A549 (cell line): Measurements from ENCODE around the gene ANKMY2. TPM values are rescaled to one million over a fixed set of nuclear protein-coding genes. Genes with fewer than 3 reads are reported as not detected.

Experiments
- ATAC-seq, 2 experiments: fragments of 200-7000 bp in 1 of 2; fragments of >200 bp in 1 of 2; cut with Nextera tagmentation in 1 of 2; cut with Tn5 transposase in 1 of 2; 3 replicates each; pipeline versions ENCODE4 v1.8.0 to v1.9.1; 2018 to 2020; ENCODE audit warnings: mild to moderate bottlenecking in 1 of 2, moderate library complexity in 1 of 2
- CTCF ChIA-PET: fragments of 300-600 bp; sonication (Branson Sonifier 250); formaldehyde crosslinking; extraction: SDS; loops from one replicate; lab custom pipeline; 2021; ENCODE audit warnings: antibody characterized with exemption, inconsistent platforms; lab: Yijun Ruan, JAX
- POLR2A ChIA-PET: fragments of 350-600 bp; formaldehyde crosslinking; extraction: SDS; loops from one replicate; lab custom pipeline; 2021; ENCODE audit warnings: antibody characterized with exemption, inconsistent platforms; lab: Yijun Ruan, JAX
- DNase-seq, 2 experiments: peaks; one replicate each; pipeline versions ENCODE4 v3.0.0 to v3.0.0-alpha.2; 2011 to 2016; ENCODE audit warnings: low read depth in 1 of 2, low spot score in 1 of 2
- FAIRE-seq: peaks from 2 replicates; lab custom pipeline; 2011; peaks lifted over from hg19 to GRCh38; lab: Jason Lieb, UNC
- H3K27ac ChIP-seq, 2 experiments: fragments of >200 bp; sonication (Bioruptor Twin); formaldehyde crosslinking; 3 replicates each; pipeline ENCODE4 v1.5.1; 2016 to 2017
- H3K4me1 ChIP-seq: fragments of >200 bp; sonication (Bioruptor Twin); formaldehyde crosslinking; 3 replicates; pipeline ENCODE4 v1.6.1; 2016
- H3K4me2 ChIP-seq: fragments of >200 bp; sonication (Bioruptor Twin); formaldehyde crosslinking; 3 replicates; pipeline ENCODE4 v1.6.1; 2016
- H3K4me3 ChIP-seq: fragments of >200 bp; sonication (Bioruptor Twin); formaldehyde crosslinking; 3 replicates; pipeline ENCODE4 v1.5.1; 2016
- H3K9me3 ChIP-seq: fragments of >200 bp; sonication (Bioruptor Twin); formaldehyde crosslinking; 3 replicates; pipeline ENCODE4 v1.6.1; 2016
- BHLHE40 ChIP-seq: IDR thresholded peaks from 2 replicates; pipeline ENCODE4 v1.6.1; 2012; ENCODE audit warnings: low read depth, low read length, inconsistent platforms
- EHF ChIP-seq: fragments of 250-450 bp; sonication (Bioruptor Pico); IDR thresholded peaks from 2 replicates; pipeline ENCODE4 v1.5.0; 2020; ENCODE audit warnings: mild to moderate bottlenecking
- ELK1 ChIP-seq: fragments of 150-350 bp; IDR thresholded peaks from 2 replicates; pipeline ENCODE4 v1.6.1; 2014; ENCODE audit warnings: low read depth, mild to moderate bottlenecking, low read length
- HDAC2 ChIP-seq: fragments of 200-600 bp; sonication (generic); IDR thresholded peaks from 2 replicates; pipeline ENCODE4 v1.6.1; 2016
- HOXB5 ChIP-seq: fragments of 250-450 bp; sonication (Bioruptor Pico); IDR thresholded peaks from 2 replicates; pipeline ENCODE4 v1.5.0; 2020; ENCODE audit warnings: mild to moderate bottlenecking, moderate library complexity
- JUNB ChIP-seq: fragments of >200 bp; sonication (Bioruptor Twin); formaldehyde crosslinking; IDR thresholded peaks from 2 replicates; pipeline ENCODE4 v1.6.1; 2016
- MAFK ChIP-seq: fragments of 450-650 bp; IDR thresholded peaks from 2 replicates; pipeline ENCODE4 v1.6.1; 2014; ENCODE audit not compliant: partially characterized antibody
- MAZ ChIP-seq: fragments of 150-350 bp; IDR thresholded peaks from 2 replicates; pipeline ENCODE4 v1.6.1; 2014; ENCODE audit warnings: antibody characterized with exemption, low read depth, low read length, borderline replicate concordance
- NPAS2 ChIP-seq: fragments of 250-450 bp; sonication (Bioruptor Pico); IDR thresholded peaks from 2 replicates; pipeline ENCODE4 v1.8.0; 2022; ENCODE audit warnings: mild to moderate bottlenecking, moderate library complexity, borderline replicate concordance
- PHF8 ChIP-seq: fragments of 200-600 bp; sonication (generic); IDR thresholded peaks from 2 replicates; pipeline ENCODE4 v1.6.1; 2016; ENCODE audit warnings: low read depth, mild to moderate bottlenecking, antibody characterized with exemption, moderate library complexity, borderline replicate concordance
- POLR2AphosphoS2 ChIP-seq: conservative IDR thresholded peaks from 2 replicates; pipeline ENCODE4 v1.6.1; 2012; ENCODE audit warnings: low read length, improper control_type of control experiment, inconsistent platforms
- RAD21 ChIP-seq, 2 experiments: fragments of >200 bp in 1 of 2; sonication (Bioruptor Twin) in 1 of 2; formaldehyde crosslinking in 1 of 2; IDR thresholded peaks in 1 of 2; conservative IDR thresholded peaks in 1 of 2; 2 replicates in 1 of 2; 3 replicates in 1 of 2; pipeline ENCODE4 v1.6.1; 2012 to 2018; ENCODE audit warnings: inconsistent platforms in 1 of 2
- RCOR1 ChIP-seq: fragments of 150-350 bp; IDR thresholded peaks from 2 replicates; pipeline ENCODE4 v1.6.1; 2014; ENCODE audit warnings: antibody characterized with exemption, low read length, low read depth
- SMC3 ChIP-seq: fragments of >200 bp; sonication (Bioruptor Twin); formaldehyde crosslinking; IDR thresholded peaks from 3 replicates; pipeline ENCODE4 v1.6.1; 2018; ENCODE audit warnings: inconsistent platforms
- WGBS: methylation state at CpG from one replicate; pipeline ENCODE4 v1.1.6; 2017; ENCODE audit errors: missing lambda C conversion rate; 5-methylcytosine and 5-hydroxymethylcytosine counted together
- polyA plus RNA-seq, 4 experiments: library from polyadenylated mRNA; depleted of rRNA in 3 of 4; stranded (reverse); fragments of >200 nt; fragmentation: RNase III in 1 of 4; extraction: RNeasy Plus Mini Kit Qiagen cat#74134 plus additional on column Dnase treatment in 1 of 4; gene quantifications; 2 replicates in 3 of 4; 3 replicates in 1 of 4; pipeline ENCODE4 v1.2.3, GENCODE V29; 2011 to 2017
- TF ChIP-seq, protein P1 (sequence below): IDR thresholded peaks from 2 replicates; pipeline ENCODE4 v1.6.1; 2012
- TF ChIP-seq, protein P2 (sequence below): fragments of >200 bp; sonication (Bioruptor Twin); formaldehyde crosslinking; IDR thresholded peaks from 3 replicates; pipeline ENCODE4 v1.5.1; 2016
- TF ChIP-seq, protein P3 (sequence below): fragments of 250-450 bp; sonication (Bioruptor Pico); IDR thresholded peaks from 2 replicates; pipeline ENCODE4 v1.5.0; 2020; ENCODE audit warnings: low read depth, mild to moderate bottlenecking, moderate library complexity

Gene ANKMY2
- polyA plus RNA-seq, 2 of the 4 experiments (the other 2 are of a cell fraction) = 15.3 to 26.1 TPM

DNA sequence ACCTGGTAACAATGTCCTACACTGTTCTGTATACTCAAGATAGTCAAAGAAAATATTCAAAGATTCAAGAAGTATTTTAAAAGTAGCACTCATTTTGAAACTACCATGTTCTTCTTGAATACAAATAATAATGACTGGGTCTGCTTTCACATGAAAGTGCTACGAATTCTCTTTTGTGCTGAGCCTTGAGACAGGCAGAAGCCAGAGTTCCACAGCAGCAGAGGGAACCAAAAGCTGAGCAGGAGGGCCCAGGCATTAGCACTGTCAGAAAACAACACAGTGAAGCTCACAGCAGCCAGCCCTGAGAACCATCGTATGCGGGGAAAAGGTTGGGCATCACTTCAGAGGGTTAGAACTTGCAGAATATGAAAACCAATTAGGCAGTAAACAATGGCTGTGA, 38.9 kb downstream of the ANKMY2 start:
- ChIA-PET POLR2A (no interaction called here), CTCF (no interaction called here)
- DNase-seq (no peak), ATAC-seq (no peak), FAIRE-seq (no peak)
- TF ChIP-seq ELK1 (no peak), BHLHE40 (no peak), RCOR1 (no peak), HDAC2 (no peak)
- TF ChIP-seq, protein P1, sequence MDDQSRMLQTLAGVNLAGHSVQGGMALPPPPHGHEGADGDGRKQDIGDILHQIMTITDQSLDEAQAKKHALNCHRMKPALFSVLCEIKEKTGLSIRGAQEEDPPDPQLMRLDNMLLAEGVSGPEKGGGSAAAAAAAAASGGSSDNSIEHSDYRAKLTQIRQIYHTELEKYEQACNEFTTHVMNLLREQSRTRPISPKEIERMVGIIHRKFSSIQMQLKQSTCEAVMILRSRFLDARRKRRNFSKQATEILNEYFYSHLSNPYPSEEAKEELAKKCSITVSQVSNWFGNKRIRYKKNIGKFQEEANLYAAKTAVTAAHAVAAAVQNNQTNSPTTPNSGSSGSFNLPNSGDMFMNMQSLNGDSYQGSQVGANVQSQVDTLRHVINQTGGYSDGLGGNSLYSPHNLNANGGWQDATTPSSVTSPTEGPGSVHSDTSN = no peak
- H3K4me2 ChIP-seq = no peak overlapping the region
- H3K9me3 ChIP-seq = no peaks in the 10 kb centered on the region
- no peak overlapping the region for H3K4me3 ChIP-seq
- peaks cover 19% of the 10 kb centered on the region for H3K4me1 ChIP-seq
- H3K27ac ChIP-seq = no peak overlapping the region
- 95% methylated on average over 3 of the region's 3 CpGs for WGBS

DNA sequence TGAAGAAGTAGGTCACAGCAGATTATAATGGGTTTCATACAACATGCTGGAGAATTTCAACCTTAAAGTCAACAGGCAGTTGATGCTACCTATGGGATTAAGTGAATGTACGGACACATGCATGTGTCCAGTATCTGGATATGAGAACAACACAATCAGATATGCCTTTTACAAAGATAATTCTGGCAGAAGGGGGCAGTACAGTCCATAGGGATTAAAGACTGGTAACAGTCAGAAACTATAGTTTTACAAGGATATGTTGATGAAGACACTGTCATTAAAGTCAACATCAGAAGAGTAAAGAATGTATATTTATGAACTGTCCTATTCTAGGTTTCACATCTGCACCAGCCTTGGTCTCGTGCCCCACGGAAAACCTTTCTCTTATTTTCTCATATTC, 41.5 kb downstream of the ANKMY2 start:
- CTCF ChIA-PET = no interaction called here
- POLR2A ChIA-PET = no interaction called here
- no peaks in the 10 kb centered on the region for H3K4me1 ChIP-seq
- peak in 1 of 2 experiments; percentile 20 for DNase-seq
- ATAC-seq = peak in 1 of 2 experiments; percentile 66; a peak in 3 of 6 replicates
- H3K27ac ChIP-seq = no peak overlapping the region
- H3K9me3 ChIP-seq = no peaks in the 10 kb centered on the region
- 91% methylated on average over 3 of the region's 3 CpGs for WGBS
- H3K4me2 ChIP-seq = no peak overlapping the region
- H3K4me3 ChIP-seq = no peak overlapping the region
- peak in 1 of 2 experiments; percentile 39; a peak in 1 of 5 replicates for TF ChIP-seq RAD21 (conservative IDR thresholded peaks at IDR 0.05 in 1 of 2, IDR thresholded peaks at IDR 0.05 in 1 of 2)
- TF ChIP-seq, protein P2, sequence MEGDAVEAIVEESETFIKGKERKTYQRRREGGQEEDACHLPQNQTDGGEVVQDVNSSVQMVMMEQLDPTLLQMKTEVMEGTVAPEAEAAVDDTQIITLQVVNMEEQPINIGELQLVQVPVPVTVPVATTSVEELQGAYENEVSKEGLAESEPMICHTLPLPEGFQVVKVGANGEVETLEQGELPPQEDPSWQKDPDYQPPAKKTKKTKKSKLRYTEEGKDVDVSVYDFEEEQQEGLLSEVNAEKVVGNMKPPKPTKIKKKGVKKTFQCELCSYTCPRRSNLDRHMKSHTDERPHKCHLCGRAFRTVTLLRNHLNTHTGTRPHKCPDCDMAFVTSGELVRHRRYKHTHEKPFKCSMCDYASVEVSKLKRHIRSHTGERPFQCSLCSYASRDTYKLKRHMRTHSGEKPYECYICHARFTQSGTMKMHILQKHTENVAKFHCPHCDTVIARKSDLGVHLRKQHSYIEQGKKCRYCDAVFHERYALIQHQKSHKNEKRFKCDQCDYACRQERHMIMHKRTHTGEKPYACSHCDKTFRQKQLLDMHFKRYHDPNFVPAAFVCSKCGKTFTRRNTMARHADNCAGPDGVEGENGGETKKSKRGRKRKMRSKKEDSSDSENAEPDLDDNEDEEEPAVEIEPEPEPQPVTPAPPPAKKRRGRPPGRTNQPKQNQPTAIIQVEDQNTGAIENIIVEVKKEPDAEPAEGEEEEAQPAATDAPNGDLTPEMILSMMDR = peak; percentile 23; the same call in 2 of the 3 replicates
- no peak for TF ChIP-seq JUNB
- no peak for FAIRE-seq

GRCh38 chr7:16603633-16604032, 41.9 kb downstream of the ANKMY2 start:
- no peak for ATAC-seq
- CTCF ChIA-PET = no interaction called here
- no peak overlapping the region for H3K4me3 ChIP-seq
- H3K4me1 ChIP-seq = no peaks in the 10 kb centered on the region
- H3K27ac ChIP-seq = no peak overlapping the region
- no peaks in the 10 kb centered on the region for H3K9me3 ChIP-seq
- DNase-seq = no peak
- H3K4me2 ChIP-seq = no peak overlapping the region
- FAIRE-seq = peak; percentile 39
- TF ChIP-seq, protein P1 = no peak
- TF ChIP-seq POLR2AphosphoS2 (no peak), HOXB5 (no peak), JUNB (no peak), SMC3 (no peak), PHF8 (no peak), NPAS2 (CRISPR knock-in tag) (no peak), EHF (CRISPR knock-in tag) (no peak), MAZ (no peak), MAFK (no peak)
- TF ChIP-seq, protein P3, sequence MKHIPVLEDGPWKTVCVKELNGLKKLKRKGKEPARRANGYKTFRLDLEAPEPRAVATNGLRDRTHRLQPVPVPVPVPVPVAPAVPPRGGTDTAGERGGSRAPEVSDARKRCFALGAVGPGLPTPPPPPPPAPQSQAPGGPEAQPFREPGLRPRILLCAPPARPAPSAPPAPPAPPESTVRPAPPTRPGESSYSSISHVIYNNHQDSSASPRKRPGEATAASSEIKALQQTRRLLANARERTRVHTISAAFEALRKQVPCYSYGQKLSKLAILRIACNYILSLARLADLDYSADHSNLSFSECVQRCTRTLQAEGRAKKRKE (CRISPR knock-in tag) = no peak
- TF ChIP-seq, protein P2 = no peak
- TF ChIP-seq, all 56 proteins: peak for 0
- POLR2A ChIA-PET = no interaction called here
